ENCODE data around the gene LRRC2.

GRCh38 chr3:46573701-46574100 lies 7.6 kb upstream of the LRRC2 start:
- no peak for TF ChIP-seq POLR2A (IDR thresholded peaks at IDR 0.05; ENCODE audit: low read length)
- no peak for TF ChIP-seq GATA1 (IDR thresholded peaks at IDR 0.05; ENCODE audit: low read depth, low read length)

All from erythroblast (primary cell).